Body of pancreas (tissue), 4 donors: ENCODE measurements around the gene PLCH1. TPM values are rescaled to one million over a fixed set of nuclear protein-coding genes. Genes with fewer than 3 reads are reported as not detected.

Experiments
- ATAC-seq: fragments of 150-250 bp; one replicate; pipeline ENCODE4 v1.9.1; 2016
- DNase-seq, 4 donors: peaks; one replicate each; pipeline ENCODE4 v3.0.0-alpha.2; 2019
- H3K27ac ChIP-seq, 4 donors: fragments of 200-600 bp; sonication (generic); 1 replicate in 3 of 4; 2 replicates in 1 of 4; pipeline versions ENCODE4 v1.5.1 to v1.6.1; 2016 to 2019; ENCODE audit warnings: mild to moderate bottlenecking in 1 of 4, mixed read lengths in 1 of 4, moderate library complexity in 1 of 4
- H3K27me3 ChIP-seq, 2 donors: fragments of 200-600 bp; sonication (generic); one replicate each; pipeline ENCODE4 v1.6.0; 2016; ENCODE audit warnings: mild to moderate bottlenecking in 1 of 2
- H3K36me3 ChIP-seq, 2 donors: fragments of 200-600 bp; sonication (generic); replicated peaks in 1 of 2; 2 replicates each; pipeline ENCODE4 v1.5.1; 2016; ENCODE audit warnings: low read depth in 2 of 2; ENCODE audit not compliant: insufficient read depth in 1 of 2
- H3K4me1 ChIP-seq: fragments of 200-600 bp; sonication (generic); one replicate; pipeline ENCODE4 v1.6.0; 2016
- H3K4me3 ChIP-seq, 2 donors: fragments of 200-600 bp; sonication (generic); 1 replicate in 1 of 2; 2 replicates in 1 of 2; pipeline ENCODE4 v1.5.1; 2016 to 2019
- H3K9me3 ChIP-seq, 3 donors: fragments of 200-600 bp; sonication (generic); 1 replicate in 2 of 3; 2 replicates in 1 of 3; pipeline ENCODE4 v1.5.1; 2016
- CTCF ChIP-seq, 7 experiments: fragments of 450-650 bp in 4 of 7; fragments of 200-600 bp in 3 of 7; sonication (generic) in 3 of 7; IDR thresholded peaks; one replicate each; pipeline ENCODE4 v1.5.1; 2016 to 2019; ENCODE audit warnings: antibody characterized with exemption in 7 of 7
- POLR2A ChIP-seq, 3 donors: fragments of 450-650 bp; IDR thresholded peaks; one replicate each; pipeline ENCODE4 v1.6.1; 2016; ENCODE audit warnings: antibody characterized with exemption in 3 of 3, mild to moderate bottlenecking in 2 of 3
- WGBS, 2 donors: methylation state at CpG; one replicate each; pipeline ENCODE4 v1.1.5; 2017; 5-methylcytosine and 5-hydroxymethylcytosine counted together
- intact Hi-C: fragments of 100-400 bp; cut with DNase I; formaldehyde crosslinking; loops from one replicate; pipeline ENCODE4 v1.15.1; 2023
- total RNA-seq, 2 donors: library from RNA; depleted of rRNA; stranded (reverse); fragments of >200 nt; gene quantifications; one replicate each; pipeline ENCODE4 v1.1.0, GENCODE V29; 2016

Gene PLCH1
- total RNA-seq, 2 donors from 2014 or later, result 3.0 to 5.2 TPM

- H3K36me3 ChIP-seq, result no peaks in the 10 kb centered on the region
- H3K4me1 ChIP-seq, result no peaks in the 10 kb centered on the region
- DNase-seq (no peak), ATAC-seq (no peak)
- H3K27me3 ChIP-seq, result no peaks in the 10 kb centered on the region
- intact Hi-C loops, result no loop called here
- H3K4me3 ChIP-seq, result no peak overlapping the region
- H3K9me3 ChIP-seq, result no peaks in the 10 kb centered on the region
- TF ChIP-seq CTCF (IDR thresholded peaks at IDR 0.05) (no peak), POLR2A (IDR thresholded peaks at IDR 0.05) (no peak)
- 89 to 92% methylated on average over 4 of the region's 4 CpGs for WGBS, 2 donors
- H3K27ac ChIP-seq, result no peak overlapping the region
Observed at GRCh38 chr3:155457591-155457990, 287.3 kb downstream of the PLCH1 start.

DNA sequence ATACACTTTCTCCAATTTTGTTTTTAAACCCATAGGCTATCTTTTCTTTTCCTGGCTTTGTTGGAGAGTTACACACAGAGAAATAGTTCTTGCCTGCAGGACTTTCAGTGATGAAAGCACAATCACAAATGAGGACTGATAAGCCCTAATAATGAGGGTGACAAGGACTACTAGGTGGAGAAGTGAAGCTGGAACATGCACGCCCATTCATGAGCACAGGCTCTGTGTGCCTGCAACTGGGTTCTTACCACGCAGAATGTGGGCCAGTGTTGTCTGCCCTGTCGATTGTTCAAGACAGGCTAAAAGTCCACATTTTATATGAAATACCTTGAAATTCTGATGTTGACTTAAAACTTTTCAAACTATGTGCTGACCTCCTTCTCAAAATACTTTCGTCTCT is 289.1 kb downstream of the PLCH1 start:
- intact Hi-C loops, result no loop called here
- TF ChIP-seq POLR2A (IDR thresholded peaks at IDR 0.05) (no peak), CTCF (IDR thresholded peaks at IDR 0.05) (no peak)
- no peak overlapping the region for H3K27ac ChIP-seq
- H3K9me3 ChIP-seq, result no peaks in the 10 kb centered on the region
- no peak for DNase-seq
- no peaks in the 10 kb centered on the region for H3K4me1 ChIP-seq
- no peak for ATAC-seq
- no peaks in the 10 kb centered on the region for H3K27me3 ChIP-seq
- WGBS, 2 donors, result 77 to 82% methylated on average over 4 of the region's 4 CpGs
- no peak overlapping the region for H3K4me3 ChIP-seq
- no peaks in the 10 kb centered on the region for H3K36me3 ChIP-seq

- H3K27me3 ChIP-seq, result no peaks in the 10 kb centered on the region
- H3K36me3 ChIP-seq, result no peaks in the 10 kb centered on the region
- H3K4me3 ChIP-seq, result no peak overlapping the region
- H3K4me1 ChIP-seq, result no peaks in the 10 kb centered on the region
- TF ChIP-seq POLR2A (IDR thresholded peaks at IDR 0.05) (no peak), CTCF (IDR thresholded peaks at IDR 0.05) (no peak)
- 80 to 90% methylated on average over 1 of the region's 1 CpG for WGBS, 2 donors
- H3K27ac ChIP-seq, result no peak overlapping the region
- H3K9me3 ChIP-seq, result no peaks in the 10 kb centered on the region
- intact Hi-C loops, result no loop called here
- no peak for DNase-seq
- no peak for ATAC-seq
Observed at GRCh38 chr3:155453512-155453911, 291.4 kb downstream of the PLCH1 start.

GRCh38 chr3:155449613-155450267 is 295.1 kb downstream of the PLCH1 start:
- Histone ChIP-seq H3K4me1 (no peaks in the 10 kb centered on the region), H3K36me3 (no peaks in the 10 kb centered on the region), H3K4me3 (no peak overlapping the region), H3K9me3 (no peaks in the 10 kb centered on the region), H3K27ac (no peak overlapping the region), H3K27me3 (no peaks in the 10 kb centered on the region)
- 53 to 65% methylated on average over 3 of the region's 3 CpGs for WGBS, 2 donors
- DNase-seq (no peak), ATAC-seq (no peak)
- intact Hi-C loops, result no loop called here
- TF ChIP-seq CTCF (IDR thresholded peaks at IDR 0.05), result no peak
- TF ChIP-seq POLR2A (IDR thresholded peaks at IDR 0.05), result no peak

DNA sequence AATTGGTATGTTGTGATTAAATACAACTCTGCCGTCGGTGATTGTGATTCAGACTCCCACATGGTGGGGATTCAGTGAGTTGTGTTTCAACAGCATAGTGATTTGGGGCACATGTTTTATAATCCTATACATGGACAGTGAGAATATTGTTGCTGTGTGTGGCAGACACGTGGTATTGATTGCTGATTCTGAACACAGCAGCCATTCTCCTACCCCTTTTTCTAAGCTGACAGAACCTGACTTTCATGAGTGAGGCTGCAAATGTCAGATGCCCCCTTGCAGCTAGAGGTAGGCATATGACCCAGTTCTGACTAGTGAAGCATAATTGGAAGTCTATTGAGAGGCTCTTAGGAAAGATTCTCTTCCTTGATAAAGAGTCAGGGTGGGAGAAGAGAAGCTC is 296.3 kb downstream of the PLCH1 start:
- ATAC-seq, result no peak
- Histone ChIP-seq H3K9me3 (no peaks in the 10 kb centered on the region), H3K27ac (no peak overlapping the region), H3K36me3 (no peaks in the 10 kb centered on the region), H3K4me1 (no peaks in the 10 kb centered on the region), H3K4me3 (no peak overlapping the region), H3K27me3 (no peaks in the 10 kb centered on the region)
- DNase-seq, result no peak
- WGBS, 2 donors, result 41 to 45% methylated on average over 3 of the region's 3 CpGs
- intact Hi-C loops, result no loop called here
- TF ChIP-seq CTCF (IDR thresholded peaks at IDR 0.05) (no peak), POLR2A (IDR thresholded peaks at IDR 0.05) (no peak)
